Right ventricle myocardium superior (tissue), 1 donor: ENCODE measurements around the gene STK32C. TPM values are rescaled to one million over a fixed set of nuclear protein-coding genes. Genes with fewer than 3 reads are reported as not detected.

ENCODE experiments used
- ATAC-seq: fragments of 200-7000 bp; cut with Tn5 transposase; one replicate; pipeline ENCODE4 v1.9.1; 2020; ENCODE audit warnings: mild to moderate bottlenecking; ENCODE audit not compliant: poor library complexity
- DNase-seq: peaks from one replicate; pipeline ENCODE4 v3.0.0-alpha.2; 2020
- intact Hi-C: fragments of 100-400 bp; cut with DNase I; formaldehyde crosslinking; loops from one replicate; pipeline ENCODE4 v1.11.2; 2022
- total RNA-seq: library from RNA; stranded (reverse); fragmentation: NEBNext Ultra II Directional; extraction: Animal tissue kit (Norgen Biotek cat#: 25700); gene quantifications from one replicate; pipeline ENCODE4 v1.2.1, GENCODE V29; 2021
- donor health status: DM: no; HTN: yes; CAD: no; lungs with severe emphysema.

Gene STK32C
- total RNA-seq, 1 donor from 2014 or later: 5.9 TPM

GRCh38 chr10:132211246-132211645 is 96.5 kb downstream of the STK32C start:
- intact Hi-C loops: no loop called here
- ATAC-seq (no peak), DNase-seq (no peak)

- intact Hi-C loops: no loop called here
- ATAC-seq: no peak
- DNase-seq: no peak
Measured at GRCh38 chr10:132210766-132211165, 97.0 kb downstream of the STK32C start.

GRCh38 chr10:132209978-132210530 is 97.7 kb downstream of the STK32C start:
- DNase-seq (no peak), ATAC-seq (no peak)
- intact Hi-C loops: no loop called here

GRCh38 chr10:132209130-132209529 is 98.6 kb downstream of the STK32C start:
- peak; percentile 34 for DNase-seq
- peak; percentile 2 for ATAC-seq
- intact Hi-C loops: no loop called here

GRCh38 chr10:132208462-132209050 is 99.2 kb downstream of the STK32C start:
- ATAC-seq (peak; percentile 76), DNase-seq (peak; percentile 66)
- intact Hi-C loops: no loop called here

- DNase-seq (peak; percentile 47), ATAC-seq (peak; percentile 13)
- intact Hi-C loops: no loop called here
Measured at GRCh38 chr10:132207536-132208461, 100.0 kb downstream of the STK32C start.

- intact Hi-C loops: no loop called here
- no peak for ATAC-seq
Measured at GRCh38 chr10:132206806-132207535, 100.8 kb downstream of the STK32C start.

GRCh38 chr10:132206377-132206745 is 101.4 kb downstream of the STK32C start:
- peak; percentile 19 for DNase-seq
- no peak for ATAC-seq
- intact Hi-C loops: no loop called here

More at GRCh38 chr10:132206806-132207535, 100.8 kb downstream of the STK32C start:
- peak; percentile 27 for DNase-seq

- DNase-seq: peak; percentile 48
- peak; percentile 23 for ATAC-seq
- intact Hi-C loops: no loop called here
Measured at GRCh38 chr10:132205650-132206376, 101.9 kb downstream of the STK32C start.

GRCh38 chr10:132204781-132205473 is 102.8 kb downstream of the STK32C start:
- intact Hi-C loops: no loop called here
- peak; percentile 26 for DNase-seq

GRCh38 chr10:132204078-132204780 is 103.5 kb downstream of the STK32C start:
- peak; percentile 22 for DNase-seq
- intact Hi-C loops: no loop called here
- ATAC-seq: no peak

More at GRCh38 chr10:132204781-132205473, 102.8 kb downstream of the STK32C start:
- ATAC-seq: no peak

- intact Hi-C loops: no loop called here
- DNase-seq (peak; percentile 33), ATAC-seq (no peak)
Measured at GRCh38 chr10:132203256-132204077, 104.3 kb downstream of the STK32C start.

GRCh38 chr10:132202070-132202970 is 105.4 kb downstream of the STK32C start:
- ATAC-seq: no peak
- intact Hi-C loops: no loop called here
- peak; percentile 43 for DNase-seq

- no peak for ATAC-seq
- intact Hi-C loops: no loop called here
- DNase-seq: peak; percentile 33
Measured at GRCh38 chr10:132201111-132201969, 106.4 kb downstream of the STK32C start.
